ENCODE measurements around the gene SCO2.

DNA sequence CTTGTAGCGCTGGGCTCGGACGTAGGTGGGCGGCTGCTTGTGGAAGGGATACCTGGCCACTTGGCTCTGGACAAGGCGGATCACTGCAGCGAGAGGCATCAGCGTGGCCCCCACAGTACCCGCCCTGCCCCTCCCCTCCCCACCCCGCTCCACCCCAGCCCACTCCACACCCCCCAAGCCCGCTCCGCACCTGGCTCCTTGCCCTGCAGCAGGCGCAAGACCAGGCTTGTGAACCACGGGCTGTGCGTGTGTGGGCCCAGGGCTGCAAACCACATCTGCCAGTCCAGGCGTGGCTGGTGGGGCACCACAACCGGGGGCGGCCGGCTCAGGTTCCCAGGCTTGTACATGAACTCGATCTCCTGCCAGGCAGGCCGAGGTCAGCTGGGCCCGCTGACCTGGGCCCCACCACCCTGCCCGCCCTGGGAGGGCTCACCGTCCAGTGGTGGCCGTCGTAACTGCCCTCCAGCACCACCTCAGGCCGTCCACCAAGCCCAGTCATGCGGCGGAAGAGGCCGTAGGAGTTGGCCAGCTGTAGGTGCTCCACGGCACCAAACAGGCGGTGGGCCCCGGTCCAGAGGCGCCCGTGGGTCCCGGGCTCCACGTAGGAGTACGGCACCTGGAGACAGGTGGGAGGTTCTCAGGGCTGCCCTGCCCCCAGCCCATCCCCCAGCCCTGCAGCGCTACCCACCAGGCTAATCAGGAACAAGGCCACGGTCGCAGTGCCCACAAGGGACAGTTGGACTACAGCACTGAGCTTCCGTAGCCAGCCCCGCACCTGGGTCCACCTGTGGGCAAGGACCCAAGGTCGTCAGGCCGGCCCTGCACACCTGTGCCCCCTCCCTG is 20.8 kb downstream of the SCO2 start:
- TF ChIP-seq, protein P1, sequence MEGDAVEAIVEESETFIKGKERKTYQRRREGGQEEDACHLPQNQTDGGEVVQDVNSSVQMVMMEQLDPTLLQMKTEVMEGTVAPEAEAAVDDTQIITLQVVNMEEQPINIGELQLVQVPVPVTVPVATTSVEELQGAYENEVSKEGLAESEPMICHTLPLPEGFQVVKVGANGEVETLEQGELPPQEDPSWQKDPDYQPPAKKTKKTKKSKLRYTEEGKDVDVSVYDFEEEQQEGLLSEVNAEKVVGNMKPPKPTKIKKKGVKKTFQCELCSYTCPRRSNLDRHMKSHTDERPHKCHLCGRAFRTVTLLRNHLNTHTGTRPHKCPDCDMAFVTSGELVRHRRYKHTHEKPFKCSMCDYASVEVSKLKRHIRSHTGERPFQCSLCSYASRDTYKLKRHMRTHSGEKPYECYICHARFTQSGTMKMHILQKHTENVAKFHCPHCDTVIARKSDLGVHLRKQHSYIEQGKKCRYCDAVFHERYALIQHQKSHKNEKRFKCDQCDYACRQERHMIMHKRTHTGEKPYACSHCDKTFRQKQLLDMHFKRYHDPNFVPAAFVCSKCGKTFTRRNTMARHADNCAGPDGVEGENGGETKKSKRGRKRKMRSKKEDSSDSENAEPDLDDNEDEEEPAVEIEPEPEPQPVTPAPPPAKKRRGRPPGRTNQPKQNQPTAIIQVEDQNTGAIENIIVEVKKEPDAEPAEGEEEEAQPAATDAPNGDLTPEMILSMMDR (IDR thresholded peaks at IDR 0.05): no peak
- no peak for TF ChIP-seq POLR2A (IDR thresholded peaks at IDR 0.05)
